ENCODE results near the gene PRLH.

PRLH gene, protein sequence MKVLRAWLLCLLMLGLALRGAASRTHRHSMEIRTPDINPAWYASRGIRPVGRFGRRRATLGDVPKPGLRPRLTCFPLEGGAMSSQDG
- long read RNA-seq: 0 reads

GRCh38 chr2:237566401-237567235 is at the start of gene PRLH:
PRLH (plus strand) TSS chr2:237566574; CDS start chr2:237566574, 0 bp downstream.
- no peak for TF ChIP-seq SPI1 (IDR thresholded peaks at IDR 0.05; ENCODE audit: borderline replicate concordance, low read depth)
- TF ChIP-seq REST (IDR thresholded peaks at IDR 0.05; ENCODE audit: insufficient replicate concordance, low read depth): no peak
- TF ChIP-seq, protein P1, sequence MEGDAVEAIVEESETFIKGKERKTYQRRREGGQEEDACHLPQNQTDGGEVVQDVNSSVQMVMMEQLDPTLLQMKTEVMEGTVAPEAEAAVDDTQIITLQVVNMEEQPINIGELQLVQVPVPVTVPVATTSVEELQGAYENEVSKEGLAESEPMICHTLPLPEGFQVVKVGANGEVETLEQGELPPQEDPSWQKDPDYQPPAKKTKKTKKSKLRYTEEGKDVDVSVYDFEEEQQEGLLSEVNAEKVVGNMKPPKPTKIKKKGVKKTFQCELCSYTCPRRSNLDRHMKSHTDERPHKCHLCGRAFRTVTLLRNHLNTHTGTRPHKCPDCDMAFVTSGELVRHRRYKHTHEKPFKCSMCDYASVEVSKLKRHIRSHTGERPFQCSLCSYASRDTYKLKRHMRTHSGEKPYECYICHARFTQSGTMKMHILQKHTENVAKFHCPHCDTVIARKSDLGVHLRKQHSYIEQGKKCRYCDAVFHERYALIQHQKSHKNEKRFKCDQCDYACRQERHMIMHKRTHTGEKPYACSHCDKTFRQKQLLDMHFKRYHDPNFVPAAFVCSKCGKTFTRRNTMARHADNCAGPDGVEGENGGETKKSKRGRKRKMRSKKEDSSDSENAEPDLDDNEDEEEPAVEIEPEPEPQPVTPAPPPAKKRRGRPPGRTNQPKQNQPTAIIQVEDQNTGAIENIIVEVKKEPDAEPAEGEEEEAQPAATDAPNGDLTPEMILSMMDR (IDR thresholded peaks at IDR 0.05; ENCODE audit: insufficient read depth, low read length): no peak
- no peak for TF ChIP-seq POLR2AphosphoS5 (IDR thresholded peaks at IDR 0.05; ENCODE audit: low read depth)
- no peak for TF ChIP-seq GABPA (IDR thresholded peaks at IDR 0.05; ENCODE audit: low read depth)
- no peak within 1 kb of the TSS for H3K27ac ChIP-seq (replicated peaks)
- H3K27me3 ChIP-seq (ENCODE audit: insufficient read depth, poor library complexity, severe bottlenecking): no peaks in the 10 kb centered on the region
- no peak within 1 kb of the TSS for H3K4me3 ChIP-seq (replicated peaks; ENCODE audit: insufficient read depth, low read length)
- no peak for DNase-seq (ENCODE audit: low read depth in 1 of 2, low spot score in 1 of 2)

DNA sequence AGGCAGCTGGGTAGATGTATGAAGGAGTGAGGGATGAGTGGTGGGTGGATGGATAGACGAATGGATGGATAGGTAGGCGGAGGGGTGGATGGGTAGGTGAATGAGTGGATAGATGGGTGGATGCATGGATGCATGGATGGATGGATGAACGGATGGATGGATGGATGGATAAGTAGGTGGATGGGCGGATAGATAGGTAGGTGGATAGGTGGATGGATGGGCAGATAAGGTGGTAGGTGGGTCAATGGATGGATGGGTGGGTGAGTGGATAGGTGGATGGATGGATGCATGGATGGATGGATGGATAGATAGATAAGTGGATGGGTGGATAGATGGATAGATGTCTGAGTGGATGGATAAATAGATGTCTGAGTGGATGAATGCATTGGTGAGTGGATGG is 49.2 kb upstream of the PRLH start:
- no peak for DNase-seq (ENCODE audit: low read depth in 1 of 2, low spot score in 1 of 2)
- no peak overlapping the region for H3K4me3 ChIP-seq (replicated peaks; ENCODE audit: insufficient read depth, low read length)
- H3K27me3 ChIP-seq (ENCODE audit: insufficient read depth, poor library complexity, severe bottlenecking): no peaks in the 10 kb centered on the region
- no peak for TF ChIP-seq POLR2AphosphoS5 (IDR thresholded peaks at IDR 0.05; ENCODE audit: low read depth)
- no peak for TF ChIP-seq REST (IDR thresholded peaks at IDR 0.05; ENCODE audit: insufficient replicate concordance, low read depth)
- TF ChIP-seq, protein P1 (IDR thresholded peaks at IDR 0.05; ENCODE audit: insufficient read depth, low read length): no peak
- TF ChIP-seq SPI1 (IDR thresholded peaks at IDR 0.05; ENCODE audit: borderline replicate concordance, low read depth): no peak
- no peak for TF ChIP-seq GABPA (IDR thresholded peaks at IDR 0.05; ENCODE audit: low read depth)
- H3K27ac ChIP-seq (replicated peaks): no peak overlapping the region

DNA sequence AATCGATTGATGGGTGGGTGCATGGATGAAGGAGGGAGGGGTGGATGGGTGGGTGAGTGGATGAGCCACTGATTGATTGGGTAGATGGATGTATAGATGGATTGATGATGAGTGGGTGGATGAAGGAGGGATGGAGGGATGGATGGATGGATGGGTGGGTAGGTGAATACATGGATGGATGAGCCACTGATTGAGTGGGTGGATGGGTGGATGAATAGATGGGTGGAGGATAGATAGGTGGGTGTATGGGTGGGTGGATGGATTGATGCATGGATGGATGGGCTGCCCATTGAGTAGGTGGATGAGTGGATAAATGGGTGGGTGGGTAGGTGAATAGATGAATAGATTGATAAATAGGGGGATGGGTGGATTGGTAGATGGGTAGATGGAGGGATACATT is 48.4 kb upstream of the PRLH start:
- Histone ChIP-seq H3K27ac (replicated peaks) (no peak overlapping the region), H3K4me3 (replicated peaks; ENCODE audit: insufficient read depth, low read length) (no peak overlapping the region), H3K27me3 (ENCODE audit: insufficient read depth, poor library complexity, severe bottlenecking) (no peaks in the 10 kb centered on the region)
- no peak for DNase-seq (ENCODE audit: low read depth in 1 of 2, low spot score in 1 of 2)
- TF ChIP-seq, protein P1 (IDR thresholded peaks at IDR 0.05; ENCODE audit: insufficient read depth, low read length): no peak
- TF ChIP-seq SPI1 (IDR thresholded peaks at IDR 0.05; ENCODE audit: borderline replicate concordance, low read depth): no peak
- TF ChIP-seq REST (IDR thresholded peaks at IDR 0.05; ENCODE audit: insufficient replicate concordance, low read depth): no peak
- no peak for TF ChIP-seq POLR2AphosphoS5 (IDR thresholded peaks at IDR 0.05; ENCODE audit: low read depth)
- TF ChIP-seq GABPA (IDR thresholded peaks at IDR 0.05; ENCODE audit: low read depth): no peak

All from HL-60 (cell line).